NCI-H146 (cell line): Measurements from ENCODE around the gene ADRM1.

Experiments used
- DNase-seq: peaks from one replicate; lab custom pipeline; 2025; lab: John Stamatoyannopoulos, UW

ADRM1 gene

GRCh38 chr20:62281161-62281933 lies 21.4 kb upstream of the ADRM1 start:
- DNase-seq: no peak

GRCh38 chr20:62282103-62282502 lies 20.7 kb upstream of the ADRM1 start:
- DNase-seq: no peak

GRCh38 chr20:62282877-62283503 lies 19.8 kb upstream of the ADRM1 start:
- no peak for DNase-seq

GRCh38 chr20:62284448-62284847 lies 18.3 kb upstream of the ADRM1 start:
- no peak for DNase-seq

- DNase-seq: no peak
Measured at GRCh38 chr20:62285151-62285550, 17.6 kb upstream of the ADRM1 start.

GRCh38 chr20:62285722-62286121 lies 17.1 kb upstream of the ADRM1 start:
- DNase-seq: no peak

- DNase-seq: no peak
Measured at GRCh38 chr20:62286493-62287064, 16.2 kb upstream of the ADRM1 start.

- no peak for DNase-seq
Measured at GRCh38 chr20:62287129-62287528, 15.7 kb upstream of the ADRM1 start.

GRCh38 chr20:62287759-62288534 lies 14.8 kb upstream of the ADRM1 start:
- DNase-seq: no peak

- DNase-seq: no peak
Measured at GRCh38 chr20:62288535-62289105, 14.2 kb upstream of the ADRM1 start.

GRCh38 chr20:62289131-62289530 lies 13.7 kb upstream of the ADRM1 start:
- DNase-seq: no peak

- no peak for DNase-seq
Measured at GRCh38 chr20:62289898-62290297, 12.9 kb upstream of the ADRM1 start.

GRCh38 chr20:62291251-62292066 lies 11.3 kb upstream of the ADRM1 start:
- no peak for DNase-seq

- DNase-seq: no peak
Measured at GRCh38 chr20:62292108-62292507, 10.7 kb upstream of the ADRM1 start.

GRCh38 chr20:62293111-62293784 lies 9.5 kb upstream of the ADRM1 start:
- no peak for DNase-seq

GRCh38 chr20:62293946-62294345 lies 8.9 kb upstream of the ADRM1 start:
- DNase-seq: no peak

- no peak for DNase-seq
Measured at GRCh38 chr20:62294516-62294915, 8.3 kb upstream of the ADRM1 start.

- DNase-seq: no peak
Measured at GRCh38 chr20:62296724-62297448, 5.9 kb upstream of the ADRM1 start.

- DNase-seq: no peak
Measured at GRCh38 chr20:62297449-62298227, 5.2 kb upstream of the ADRM1 start.
